Fibroblast of mammary gland (primary cell): ENCODE data around the gene PPP1R16B.
"Not testable (repeated sequence)": the region's sequence is repeated elsewhere in the genome, so short reads cannot be mapped to it uniquely, and the experiment has no call there.

Source experiments
- DNase-seq: peaks from one replicate; pipeline ENCODE4 v3.0.0-alpha.2; 2010; ENCODE audit warnings: low read depth
- H3K4me3 ChIP-seq: 2 replicates; pipeline ENCODE4 v1.5.1; 2011; ENCODE audit warnings: low read depth, mild to moderate bottlenecking, low read length, moderate library complexity; ENCODE audit not compliant: control insufficient read depth
- CTCF ChIP-seq: conservative IDR thresholded peaks from 2 replicates; pipeline ENCODE4 v1.5.1; 2011; ENCODE audit warnings: low read depth, low read length, inconsistent platforms; ENCODE audit not compliant: control insufficient read depth, insufficient read depth

PPP1R16B gene

DNA sequence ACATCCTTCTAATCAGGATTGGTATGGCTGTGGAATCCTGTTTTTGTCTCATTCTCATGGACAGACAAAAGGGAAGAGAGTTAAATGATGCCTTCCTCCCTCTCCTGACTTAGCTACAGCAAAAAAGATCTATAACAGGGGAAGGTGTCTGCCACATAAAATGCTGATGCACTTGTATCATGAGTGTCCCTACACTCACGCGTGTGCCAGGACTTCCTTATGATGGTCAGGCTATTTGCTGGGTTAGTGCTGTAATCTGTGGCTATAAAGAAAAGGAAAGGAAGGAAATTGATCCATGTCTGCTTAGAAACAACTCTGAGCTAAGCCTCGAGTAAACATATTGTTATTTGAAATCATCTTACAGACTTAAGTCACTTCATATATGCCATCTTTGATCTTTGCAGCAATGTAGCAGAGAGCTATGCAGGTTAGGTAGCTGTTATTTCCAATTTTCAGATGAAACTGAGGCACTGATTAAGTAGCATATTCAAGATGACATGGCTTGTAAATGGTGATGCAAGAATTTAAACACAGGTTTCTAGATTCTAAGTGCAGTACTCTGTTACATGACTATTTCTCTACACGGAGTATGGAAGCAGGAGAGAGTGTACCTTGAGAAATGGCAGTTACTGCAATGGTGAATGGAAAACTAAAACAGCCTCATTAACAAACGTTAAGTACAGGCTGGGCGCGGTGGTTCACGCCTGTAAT lies 148.3 kb downstream of the PPP1R16B start:
- H3K4me3 ChIP-seq = no peak overlapping the region
- no peak for DNase-seq
- TF ChIP-seq CTCF = no peak

- no peak for DNase-seq
- no peak for TF ChIP-seq CTCF
- H3K4me3 ChIP-seq = no peak overlapping the region
Measured at GRCh38 chr20:38957235-38957876, 151.9 kb downstream of the PPP1R16B start.

- H3K4me3 ChIP-seq = no peak overlapping the region
- DNase-seq = no peak
- no peak for TF ChIP-seq CTCF
Measured at GRCh38 chr20:38957915-38958485, 152.5 kb downstream of the PPP1R16B start.

GRCh38 chr20:38960187-38960687 lies 154.7 kb downstream of the PPP1R16B start:
- H3K4me3 ChIP-seq, DNase-seq: not testable (repeated sequence)

- DNase-seq = no peak
- H3K4me3 ChIP-seq = peak overlapping the region; percentile 88
- TF ChIP-seq CTCF = no peak
Measured at GRCh38 chr20:38961530-38962043, 156.1 kb downstream of the PPP1R16B start.

- DNase-seq = peak; percentile 94
- peak; percentile 40 for TF ChIP-seq CTCF
Measured at GRCh38 chr20:38962044-38962927, 156.8 kb downstream of the PPP1R16B start, which contains the start of gene DHX35. Gene DHX35 (plus strand): TSS chr20:38962344. CDS start chr20:38962368, 24 bp downstream.

More at GRCh38 chr20:38962044-38962927, 156.8 kb downstream of the PPP1R16B start, which contains the start of gene DHX35:
- H3K4me3 ChIP-seq = peak within 1 kb of the TSS; percentile 88
